ENCODE data around the gene AUH. TPM values are rescaled to one million over a fixed set of nuclear protein-coding genes. Genes with fewer than 3 reads are reported as not detected.

The AUH gene
- total RNA-seq, 2 donors from 2014 or later, result 23.0 to 23.5 TPM

DNA sequence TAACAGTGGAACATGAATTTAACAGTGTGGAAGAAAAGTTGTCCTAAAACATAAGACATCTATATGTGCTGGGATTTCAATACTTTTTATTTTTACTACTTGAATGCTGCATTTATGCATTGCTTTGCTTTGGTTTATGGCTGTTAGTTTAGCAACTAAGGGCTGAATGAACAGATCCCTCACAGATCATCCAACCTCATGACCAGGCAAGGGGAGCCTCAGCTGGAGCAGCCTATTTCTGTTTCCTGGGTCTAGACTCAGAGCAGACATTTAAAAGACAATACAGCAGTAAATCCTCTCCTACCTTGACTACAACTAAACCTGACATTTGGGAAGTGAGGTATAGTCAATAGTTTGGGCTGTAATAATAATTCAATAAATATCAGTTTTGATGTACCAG is 163.3 kb downstream of the AUH start:
- Mint-ChIP-seq H3K36me3 (ENCODE audit: low read depth) (peaks cover 5% of the 10 kb centered on the region), H3K27ac (no peak overlapping the region), H3K27me3 (ENCODE audit: insufficient read depth) (peaks cover 27% of the 10 kb centered on the region), H3K4me1 (peaks cover 18% of the 10 kb centered on the region), H3K9me3 (peaks cover 27% of the 10 kb centered on the region), H3K4me3 (no peak overlapping the region)
- Histone ChIP-seq H3K9me3 (ENCODE audit: control insufficient read depth, low read length) (peaks cover 20% of the 10 kb centered on the region), H3K4me1 (ENCODE audit: control insufficient read depth, insufficient read depth, low read length) (no peaks in the 10 kb centered on the region), H3K36me3 (ENCODE audit: control insufficient read depth, insufficient read depth, low read length) (no peaks in the 10 kb centered on the region), H3K9ac (ENCODE audit: extremely low read depth, low read length, poor library complexity, severe bottlenecking) (no peak overlapping the region), H3K27me3 (ENCODE audit: control insufficient read depth, insufficient read depth, low read length, poor library complexity, severe bottlenecking) (peaks cover 17% of the 10 kb centered on the region), H3K27ac (ENCODE audit: low read depth, low read length) (no peak overlapping the region), H3K4me3 (ENCODE audit: low read length) (no peak overlapping the region)
- no peak for DNase-seq
- TF ChIP-seq, protein P1, sequence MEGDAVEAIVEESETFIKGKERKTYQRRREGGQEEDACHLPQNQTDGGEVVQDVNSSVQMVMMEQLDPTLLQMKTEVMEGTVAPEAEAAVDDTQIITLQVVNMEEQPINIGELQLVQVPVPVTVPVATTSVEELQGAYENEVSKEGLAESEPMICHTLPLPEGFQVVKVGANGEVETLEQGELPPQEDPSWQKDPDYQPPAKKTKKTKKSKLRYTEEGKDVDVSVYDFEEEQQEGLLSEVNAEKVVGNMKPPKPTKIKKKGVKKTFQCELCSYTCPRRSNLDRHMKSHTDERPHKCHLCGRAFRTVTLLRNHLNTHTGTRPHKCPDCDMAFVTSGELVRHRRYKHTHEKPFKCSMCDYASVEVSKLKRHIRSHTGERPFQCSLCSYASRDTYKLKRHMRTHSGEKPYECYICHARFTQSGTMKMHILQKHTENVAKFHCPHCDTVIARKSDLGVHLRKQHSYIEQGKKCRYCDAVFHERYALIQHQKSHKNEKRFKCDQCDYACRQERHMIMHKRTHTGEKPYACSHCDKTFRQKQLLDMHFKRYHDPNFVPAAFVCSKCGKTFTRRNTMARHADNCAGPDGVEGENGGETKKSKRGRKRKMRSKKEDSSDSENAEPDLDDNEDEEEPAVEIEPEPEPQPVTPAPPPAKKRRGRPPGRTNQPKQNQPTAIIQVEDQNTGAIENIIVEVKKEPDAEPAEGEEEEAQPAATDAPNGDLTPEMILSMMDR (conservative IDR thresholded peaks at IDR 0.05), result no peak

DNA sequence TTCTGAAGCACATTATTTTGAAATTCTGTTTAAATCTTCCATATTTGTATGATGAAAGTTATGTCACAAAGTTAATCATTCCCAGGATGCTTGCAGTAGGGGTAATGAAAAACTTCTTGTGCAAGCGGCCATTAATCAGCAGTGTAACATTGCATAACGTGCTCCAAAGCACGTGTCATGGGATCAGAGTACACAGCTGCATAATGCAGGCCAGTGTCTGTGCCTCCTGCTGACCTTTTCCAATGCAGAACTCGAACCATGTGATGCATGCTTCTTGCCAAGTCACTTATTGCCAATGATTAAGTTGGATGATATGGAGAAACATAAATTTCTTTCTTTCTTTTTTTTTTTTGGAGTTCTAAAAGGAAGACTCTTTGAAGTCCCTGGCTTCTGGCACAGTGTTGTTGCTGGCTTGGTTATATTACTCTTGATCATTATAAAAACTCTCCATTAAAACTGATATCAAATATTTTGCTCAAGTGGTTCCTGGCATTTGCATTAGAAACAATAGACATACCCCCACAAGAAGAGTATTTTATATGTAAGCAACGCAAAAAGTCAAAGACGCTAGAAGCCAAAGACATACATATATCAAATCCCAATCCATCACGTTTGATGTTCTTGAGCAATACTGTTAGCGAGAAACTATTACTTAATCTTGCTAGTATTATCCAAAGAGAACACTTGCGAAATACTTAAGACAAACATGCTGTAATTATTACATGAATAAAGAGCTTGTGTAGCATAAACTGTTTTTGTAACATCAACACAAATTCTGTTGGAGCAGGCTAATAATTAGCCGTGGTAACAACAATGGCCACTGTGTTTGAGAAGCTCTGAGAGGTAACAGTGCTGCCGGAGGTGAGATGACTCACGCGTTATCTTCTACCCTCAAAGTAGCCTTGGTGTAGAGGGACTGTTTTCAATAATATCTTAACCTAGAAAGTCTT is 164.2 kb downstream of the AUH start:
- peaks cover 5% of the 10 kb centered on the region for H3K36me3 Mint-ChIP-seq (ENCODE audit: low read depth)
- Histone ChIP-seq H3K4me1 (ENCODE audit: control insufficient read depth, insufficient read depth, low read length) (peaks cover under 1% of the 10 kb centered on the region), H3K27ac (ENCODE audit: low read depth, low read length) (no peak overlapping the region), H3K9ac (ENCODE audit: extremely low read depth, low read length, poor library complexity, severe bottlenecking) (no peak overlapping the region), H3K36me3 (ENCODE audit: control insufficient read depth, insufficient read depth, low read length) (no peaks in the 10 kb centered on the region), H3K27me3 (ENCODE audit: control insufficient read depth, insufficient read depth, low read length, poor library complexity, severe bottlenecking) (peaks cover 17% of the 10 kb centered on the region), H3K4me3 (ENCODE audit: low read length) (no peak overlapping the region), H3K9me3 (ENCODE audit: control insufficient read depth, low read length) (peaks cover 11% of the 10 kb centered on the region)
- H3K4me1 Mint-ChIP-seq, result peaks cover 20% of the 10 kb centered on the region
- WGBS, 2 experiments (ENCODE audit: insufficient coverage in 1 of 2, insufficient read length in 1 of 2), result 70 to 86% methylated on average over 7 to 13 of the region's 13 CpGs
- peaks cover 23% of the 10 kb centered on the region for H3K9me3 Mint-ChIP-seq
- peaks cover 29% of the 10 kb centered on the region for H3K27me3 Mint-ChIP-seq (ENCODE audit: insufficient read depth)
- no peak overlapping the region for H3K4me3 Mint-ChIP-seq
- TF ChIP-seq, protein P1 (conservative IDR thresholded peaks at IDR 0.05), result no peak
- no peak for DNase-seq
- H3K27ac Mint-ChIP-seq, result no peak overlapping the region

DNA sequence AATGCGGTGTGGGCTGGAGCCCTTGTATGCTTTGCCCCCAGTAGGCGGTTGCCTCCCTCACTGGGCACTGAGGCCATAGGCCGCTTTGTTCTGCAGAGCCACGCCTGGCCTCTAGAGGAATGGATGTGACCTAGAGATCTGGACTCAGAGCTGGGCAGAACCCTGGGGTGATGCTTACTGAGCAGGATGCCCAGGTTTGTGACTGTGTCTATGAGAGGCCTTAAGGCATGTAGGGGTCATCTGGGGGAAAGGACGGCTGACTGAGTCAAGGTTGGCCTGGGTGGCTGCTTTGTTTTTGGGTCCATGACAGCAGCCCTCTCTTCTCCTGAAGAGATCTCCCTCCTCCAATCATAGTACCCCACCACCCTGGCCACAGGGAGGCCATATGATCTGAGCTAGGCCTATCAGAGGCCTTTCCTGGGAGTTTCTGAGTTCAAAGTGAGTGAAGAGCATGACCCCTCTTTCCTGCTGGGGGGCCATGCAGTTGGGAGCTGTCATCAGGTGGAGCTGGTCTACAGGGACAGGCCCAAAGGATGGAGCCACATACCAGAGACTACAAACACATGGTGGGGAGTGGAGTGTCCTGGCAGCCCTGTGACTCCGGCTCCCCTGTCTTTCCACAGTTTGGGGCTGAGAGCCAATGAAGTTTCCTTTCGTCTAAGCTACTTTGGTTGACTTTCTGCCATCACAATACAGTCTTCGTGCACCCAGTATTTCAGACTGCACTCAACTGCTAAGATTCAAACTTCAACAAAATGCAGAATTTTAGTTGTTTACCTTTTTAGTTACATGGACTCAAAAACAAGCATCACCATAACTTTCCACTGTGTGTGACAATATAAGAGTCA is 165.4 kb downstream of the AUH start:
- Mint-ChIP-seq H3K27ac (no peak overlapping the region), H3K27me3 (ENCODE audit: insufficient read depth) (peaks cover 40% of the 10 kb centered on the region), H3K9me3 (peaks cover 16% of the 10 kb centered on the region), H3K4me1 (peaks cover 27% of the 10 kb centered on the region), H3K4me3 (no peak overlapping the region), H3K36me3 (ENCODE audit: low read depth) (peaks cover 5% of the 10 kb centered on the region)
- Histone ChIP-seq H3K27ac (ENCODE audit: low read depth, low read length) (no peak overlapping the region), H3K27me3 (ENCODE audit: control insufficient read depth, insufficient read depth, low read length, poor library complexity, severe bottlenecking) (peaks cover 17% of the 10 kb centered on the region), H3K4me3 (ENCODE audit: low read length) (no peak overlapping the region), H3K4me1 (ENCODE audit: control insufficient read depth, insufficient read depth, low read length) (peaks cover 2% of the 10 kb centered on the region), H3K9ac (ENCODE audit: extremely low read depth, low read length, poor library complexity, severe bottlenecking) (no peak overlapping the region), H3K9me3 (ENCODE audit: control insufficient read depth, low read length) (peaks cover 5% of the 10 kb centered on the region), H3K36me3 (ENCODE audit: control insufficient read depth, insufficient read depth, low read length) (no peaks in the 10 kb centered on the region)
- WGBS, 2 experiments (ENCODE audit: insufficient coverage in 1 of 2, insufficient read length in 1 of 2), result 88 to 94% methylated on average over 5 to 8 of the region's 8 CpGs
- TF ChIP-seq, protein P1 (conservative IDR thresholded peaks at IDR 0.05), result peak; percentile 12
- DNase-seq, result no peak

Measured in endodermal cell (in vitro differentiated cells).